ENCODE data around the gene HRCT1.

The HRCT1 gene

DNA sequence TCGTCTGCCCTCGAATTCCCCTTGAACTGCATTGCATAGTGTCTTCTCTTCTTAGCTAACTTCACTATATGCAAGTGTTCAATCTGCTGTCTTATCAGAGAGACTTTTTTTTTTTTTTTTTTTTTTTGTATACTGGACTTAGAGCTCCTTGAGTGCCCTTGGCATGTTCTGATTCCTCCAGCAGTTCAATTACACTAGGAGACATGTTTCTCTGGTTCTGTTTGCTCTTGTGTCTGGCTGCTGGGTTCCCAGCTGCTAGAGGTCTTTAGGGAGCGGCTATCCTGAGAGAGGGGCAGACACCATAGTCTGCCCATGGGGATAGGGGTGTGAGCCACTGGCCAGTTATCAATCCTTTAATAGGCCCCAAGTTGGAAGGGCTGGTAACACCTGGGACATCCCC, 38.8 kb downstream of the HRCT1 start:
- no peak for DNase-seq

DNA sequence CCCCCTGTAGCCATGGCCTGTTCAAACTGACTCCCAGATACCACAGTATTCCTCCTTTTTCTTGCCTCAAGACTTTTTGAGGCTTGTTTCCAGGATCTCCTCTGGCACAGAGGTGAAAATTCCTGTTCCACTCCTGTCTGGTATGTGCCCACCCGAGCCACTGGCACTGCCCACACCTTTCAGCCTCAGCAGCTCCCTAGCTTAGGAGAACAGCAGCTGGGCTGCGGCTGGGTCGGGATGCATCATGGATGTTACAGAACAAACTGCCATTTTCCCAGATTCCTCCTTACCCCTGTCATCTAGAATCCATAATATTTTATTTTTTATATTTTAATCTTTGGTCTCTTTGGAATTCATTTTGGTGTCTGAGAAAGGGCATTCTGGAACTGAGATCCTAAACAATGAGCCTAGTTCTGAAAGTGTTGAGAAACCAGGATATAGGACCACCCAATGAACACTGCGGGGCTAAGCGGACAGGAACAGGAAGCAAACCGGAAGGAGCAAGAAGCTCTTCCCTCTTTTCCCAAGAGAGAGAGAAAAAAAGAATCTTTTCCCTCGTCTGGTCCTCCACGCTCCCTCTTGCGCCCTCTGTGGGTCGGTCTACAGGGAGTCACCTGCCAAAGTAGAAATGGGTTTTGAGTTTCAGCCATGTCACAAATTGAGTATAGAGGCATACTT, 39.5 kb downstream of the HRCT1 start:
- peak; percentile 86 to 97 for DNase-seq

DNA sequence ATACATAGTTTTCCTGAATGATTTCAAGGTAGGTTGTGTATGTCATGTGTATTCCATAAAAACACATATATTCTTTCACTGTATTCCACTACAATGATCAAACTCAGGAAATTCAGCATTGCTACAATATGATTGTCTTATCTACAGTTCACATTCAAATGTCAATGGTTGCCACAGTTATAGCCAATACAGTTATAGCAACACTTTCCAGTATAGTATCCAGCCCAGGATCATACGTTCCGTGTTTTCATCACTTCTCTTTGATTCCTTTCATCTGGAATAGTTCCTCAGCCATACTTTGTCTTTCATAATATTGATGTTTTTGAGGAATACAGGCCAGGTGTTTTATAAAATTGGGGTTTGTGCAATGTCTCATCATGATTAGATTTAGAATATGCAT, 42.4 kb downstream of the HRCT1 start:
- DNase-seq = no peak

DNA sequence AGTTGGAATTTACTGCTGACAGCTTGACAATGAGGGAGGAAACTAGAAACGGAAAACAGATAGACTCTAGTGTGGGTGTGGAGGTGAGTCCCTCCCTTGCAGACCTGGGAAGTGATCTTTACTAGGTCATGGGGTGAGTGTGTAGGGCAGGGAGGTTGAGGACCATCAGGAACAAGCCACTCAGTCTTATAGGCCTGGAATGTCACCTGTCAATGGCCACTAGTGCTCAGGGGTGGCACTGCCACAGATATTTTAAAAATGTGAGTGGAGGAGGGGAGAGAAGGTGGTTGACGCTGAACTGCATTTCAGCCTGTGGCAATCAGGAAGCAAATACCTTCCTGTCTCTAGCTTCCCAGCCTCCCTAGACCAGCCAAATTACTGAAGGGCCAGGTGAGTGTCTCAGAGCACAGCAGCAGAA, 42.9 kb downstream of the HRCT1 start:
- DNase-seq = no peak

DNA sequence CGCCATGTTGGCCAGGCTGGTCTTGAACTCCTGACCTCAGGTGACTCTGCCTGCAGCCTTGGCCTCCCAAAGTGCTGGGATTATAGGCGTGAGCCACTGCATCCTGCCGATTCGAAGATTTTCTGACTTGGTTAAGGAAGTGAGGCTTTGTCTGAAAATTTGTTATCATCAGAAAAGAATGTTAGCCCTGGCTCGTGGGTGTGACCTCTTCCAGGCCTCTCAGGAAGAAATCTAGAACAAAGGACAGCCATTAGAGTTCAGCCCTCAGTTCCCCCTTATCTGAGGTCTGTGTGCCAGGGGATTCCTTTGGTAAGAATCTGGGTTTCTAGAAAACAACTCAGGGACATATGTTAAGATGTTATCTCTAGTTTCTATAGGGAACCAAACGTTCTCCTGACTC, 45.7 kb downstream of the HRCT1 start:
- no peak for DNase-seq

DNA sequence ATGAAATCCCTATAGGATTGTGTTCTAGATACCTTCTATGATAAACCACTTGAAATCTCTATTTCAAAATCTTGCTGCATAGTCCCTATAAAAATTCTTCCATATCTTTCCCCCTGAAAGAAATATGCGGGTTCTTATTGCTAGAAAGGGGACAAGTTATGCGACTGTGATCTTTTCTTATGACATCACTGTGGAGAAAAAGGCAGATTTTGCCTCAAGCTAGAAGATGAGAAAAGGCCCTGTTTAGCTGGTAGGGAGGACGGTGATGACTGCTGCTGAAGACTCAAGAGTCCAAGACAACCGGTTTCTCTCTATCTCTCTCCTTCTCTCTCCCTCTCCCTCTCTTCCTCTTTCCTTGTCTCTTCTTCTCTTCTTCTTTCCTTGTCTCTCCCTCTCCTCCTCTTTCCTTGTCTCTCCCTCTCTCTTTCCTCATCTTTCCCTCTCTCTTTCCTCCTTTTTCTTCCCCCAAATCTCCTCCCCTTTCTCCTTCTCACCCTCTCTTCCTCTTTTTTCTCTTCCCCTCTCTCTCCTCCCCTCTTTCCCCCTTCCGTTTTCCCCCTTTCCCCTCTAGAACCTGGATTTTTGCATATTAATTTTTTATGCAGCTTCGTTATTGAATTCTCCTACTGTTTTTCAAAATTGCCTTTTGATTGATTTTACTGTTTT, 46.7 kb downstream of the HRCT1 start:
- no peak for DNase-seq

DNA sequence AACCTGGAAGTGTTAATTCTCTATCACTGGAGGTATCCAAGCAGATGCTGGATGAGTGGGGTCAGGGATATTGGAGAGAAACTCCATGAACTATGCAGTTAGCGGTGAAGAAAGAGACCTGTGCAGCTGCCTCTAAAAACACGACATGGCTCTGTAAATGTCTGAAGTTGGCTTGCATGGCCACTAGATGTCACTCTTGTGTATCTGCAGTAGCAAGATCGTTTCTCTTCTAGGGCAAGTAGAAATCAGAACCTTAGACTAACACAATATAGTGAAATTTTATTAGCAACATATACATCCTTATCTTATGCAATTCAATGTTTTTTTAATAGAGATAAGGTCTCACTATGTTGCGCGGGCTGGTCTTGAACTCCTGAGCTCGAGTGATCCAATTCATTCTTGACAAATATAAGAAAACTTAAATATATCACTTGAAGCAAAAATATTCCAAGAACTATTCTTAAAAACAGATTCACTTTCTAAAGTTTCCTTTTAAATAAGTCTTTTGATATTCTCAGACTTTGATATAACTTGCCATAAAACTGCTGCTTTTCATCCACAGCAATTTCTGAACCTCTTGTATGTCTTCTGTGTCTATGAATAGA, 49.0 kb downstream of the HRCT1 start:
- DNase-seq = peak; percentile 49 to 81

DNA sequence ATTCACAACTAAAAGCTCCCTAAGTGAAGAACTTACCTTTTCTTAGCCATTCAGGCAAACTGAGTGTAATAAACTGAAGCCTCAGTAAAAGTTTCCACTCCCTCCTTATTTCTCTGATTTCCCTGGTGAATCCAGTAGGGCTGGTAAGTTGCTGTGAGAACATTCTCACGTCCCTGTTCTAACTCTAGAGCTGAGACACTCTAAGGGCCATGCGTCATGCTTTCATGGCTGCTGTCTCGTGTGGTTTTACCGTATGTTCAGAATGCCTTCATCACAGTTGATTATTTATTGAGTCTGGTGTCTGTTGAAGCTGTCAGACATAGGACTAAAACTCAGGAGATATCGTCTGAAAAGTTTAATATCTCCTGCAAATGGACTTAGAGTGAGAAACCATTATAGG, 50.6 kb downstream of the HRCT1 start:
- no peak for DNase-seq

All from NCI-H446 (cell line).